ENCODE results near the gene GIMAP8.

GIMAP8 gene

GRCh38 chr7:150458756-150459155, 8.3 kb downstream of the GIMAP8 start:
- TF ChIP-seq ZFX (IDR thresholded peaks at IDR 0.05; ENCODE audit: borderline replicate concordance) (no peak), CTCF (IDR thresholded peaks at IDR 0.05) (no peak)
- no peak overlapping the region for H3K27ac ChIP-seq

- no peak for TF ChIP-seq CTCF (IDR thresholded peaks at IDR 0.05)
- TF ChIP-seq ZFX (IDR thresholded peaks at IDR 0.05; ENCODE audit: borderline replicate concordance) = no peak
- H3K27ac ChIP-seq = no peak overlapping the region
Measured at GRCh38 chr7:150461520-150461919, 11.1 kb downstream of the GIMAP8 start.

DNA sequence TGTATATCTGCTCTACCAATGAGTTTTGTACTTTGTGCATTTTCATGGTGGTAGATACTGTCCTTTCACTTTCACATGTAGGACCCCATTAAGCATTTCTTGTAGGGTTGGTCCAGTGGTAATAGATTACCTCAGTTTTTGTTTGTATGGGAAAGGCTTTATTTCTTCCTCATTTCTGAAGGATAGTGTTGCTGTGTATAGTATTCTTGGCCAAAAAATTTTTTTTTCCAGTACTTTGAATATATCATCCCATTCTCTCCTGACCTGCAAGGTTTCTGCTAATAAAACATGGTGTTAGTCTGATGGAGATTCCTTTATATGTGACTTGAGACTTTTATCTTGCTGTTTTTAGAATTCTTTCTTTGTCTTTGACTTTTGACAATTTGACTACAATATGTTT, 12.0 kb downstream of the GIMAP8 start:
- no peak overlapping the region for H3K27ac ChIP-seq
- TF ChIP-seq CTCF (IDR thresholded peaks at IDR 0.05) (no peak), ZFX (IDR thresholded peaks at IDR 0.05; ENCODE audit: borderline replicate concordance) (no peak)

DNA sequence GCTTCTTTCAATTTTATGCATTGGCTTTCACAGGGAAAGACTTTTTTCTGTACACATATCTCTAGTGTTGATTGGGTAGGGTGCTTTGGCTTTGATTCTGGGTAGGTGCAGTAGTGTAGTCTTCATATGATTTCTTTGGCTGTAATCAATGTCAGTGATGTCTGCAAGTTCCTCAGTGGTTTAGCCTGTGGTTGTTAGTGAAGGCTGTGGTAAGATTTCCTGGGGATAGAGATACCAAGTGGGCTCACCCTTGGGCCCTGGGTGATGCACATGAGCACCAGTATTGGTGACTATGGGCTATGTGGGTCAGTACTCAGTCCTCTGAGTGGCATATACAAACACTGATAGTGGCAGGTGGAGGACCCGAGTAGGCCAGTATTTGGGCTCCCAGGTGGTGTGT, 13.0 kb downstream of the GIMAP8 start:
- no peak for TF ChIP-seq ZFX (IDR thresholded peaks at IDR 0.05; ENCODE audit: borderline replicate concordance)
- TF ChIP-seq CTCF (IDR thresholded peaks at IDR 0.05) = no peak
- H3K27ac ChIP-seq = no peak overlapping the region

DNA sequence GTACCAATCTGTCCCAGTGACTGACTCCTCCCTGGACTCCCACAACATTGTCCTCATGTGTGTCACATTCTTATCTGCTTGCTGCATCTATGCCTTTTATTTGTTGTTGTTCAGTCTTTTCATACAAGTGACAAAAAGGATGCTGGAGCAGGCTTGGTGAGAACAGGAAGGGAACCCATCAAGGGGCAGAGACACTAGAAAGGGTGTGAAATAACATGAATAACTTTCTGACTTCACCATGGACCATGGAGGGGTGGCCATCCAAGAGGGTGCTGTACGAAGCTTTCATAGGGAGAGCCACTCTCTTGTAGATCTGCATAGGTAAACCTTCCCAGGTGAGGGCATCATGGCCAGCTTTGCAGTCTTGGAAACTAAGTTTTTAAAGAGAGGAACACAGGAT, 14.5 kb downstream of the GIMAP8 start:
- TF ChIP-seq CTCF (IDR thresholded peaks at IDR 0.05) (no peak), ZFX (IDR thresholded peaks at IDR 0.05; ENCODE audit: borderline replicate concordance) (no peak)

DNA sequence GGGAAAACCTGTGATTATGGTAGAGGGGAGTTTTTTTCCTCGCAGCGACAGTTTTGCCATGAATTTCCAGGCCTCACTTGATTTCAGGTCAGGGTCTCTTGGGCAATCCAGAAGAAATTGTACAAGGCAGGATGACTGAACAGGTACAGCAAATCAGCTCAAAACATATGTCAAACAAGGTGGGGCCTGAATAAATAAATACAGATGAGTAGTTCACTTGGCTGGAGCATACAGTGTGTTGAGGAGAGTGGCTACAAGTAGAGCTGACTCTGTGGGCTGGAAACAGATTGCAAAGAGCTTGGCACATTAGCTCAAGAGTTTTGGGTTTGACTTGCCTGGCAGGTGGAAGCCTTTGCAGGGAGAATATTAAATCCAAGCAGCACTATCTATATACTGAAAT, 15.0 kb downstream of the GIMAP8 start:
- no peak for TF ChIP-seq ZFX (IDR thresholded peaks at IDR 0.05; ENCODE audit: borderline replicate concordance)
- TF ChIP-seq CTCF (IDR thresholded peaks at IDR 0.05) = no peak
- H3K27ac ChIP-seq = no peak overlapping the region

More for the DNA sequence above, 14.5 kb downstream of the GIMAP8 start:
- no peak overlapping the region for H3K27ac ChIP-seq

DNA sequence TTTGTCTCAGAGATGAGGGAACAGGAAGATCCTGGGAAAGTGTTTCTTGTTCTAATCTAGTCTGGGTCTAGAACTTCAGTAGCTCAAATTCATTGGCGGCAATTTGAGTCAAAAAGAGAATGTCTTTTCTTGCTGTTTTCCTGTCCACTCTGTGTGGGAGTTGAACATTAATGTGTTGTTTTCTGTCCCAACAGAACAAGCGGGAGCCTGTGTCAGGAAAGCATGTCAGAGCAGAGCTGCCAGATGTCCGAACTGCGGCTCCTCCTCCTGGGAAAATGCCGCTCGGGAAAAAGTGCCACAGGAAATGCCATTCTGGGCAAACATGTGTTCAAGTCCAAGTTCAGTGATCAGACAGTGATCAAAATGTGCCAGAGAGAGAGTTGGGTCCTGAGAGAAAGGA, 16.0 kb downstream of the GIMAP8 start:
- TF ChIP-seq ZFX (IDR thresholded peaks at IDR 0.05; ENCODE audit: borderline replicate concordance) = no peak
- no peak overlapping the region for H3K27ac ChIP-seq

- no peak for TF ChIP-seq ZFX (IDR thresholded peaks at IDR 0.05; ENCODE audit: borderline replicate concordance)
- no peak for TF ChIP-seq CTCF (IDR thresholded peaks at IDR 0.05)
- H3K27ac ChIP-seq = no peak overlapping the region
Measured at GRCh38 chr7:150468241-150468640, 17.8 kb downstream of the GIMAP8 start.

All from 22Rv1 (cell line).